ENCODE results near the gene UQCC3.

Gene UQCC3

GRCh38 chr11:62645946-62646824, 25.3 kb upstream of the UQCC3 start, which contains the start of gene GANAB:
GANAB (minus strand) TSS chr11:62646613; CDS start chr11:62646599, 14 bp downstream.
- no peak for TF ChIP-seq CTCF (IDR thresholded peaks at IDR 0.05; ENCODE audit: low read length)
- TF ChIP-seq EZH2 (IDR thresholded peaks at IDR 0.05; ENCODE audit: borderline replicate concordance, low read length), result no peak
- Histone ChIP-seq H3K9me3 (ENCODE audit: low read length) (no peaks in the 10 kb centered on the region), H3K4me3 (ENCODE audit: low read depth, low read length, poor library complexity, severe bottlenecking) (peak within 1 kb of the TSS; percentile 91), H3K79me2 (ENCODE audit: insufficient read depth, low read length) (peaks cover 32% of the 10 kb centered on the region), H3K4me2 (ENCODE audit: low read length) (peak within 1 kb of the TSS; percentile 67), H3K9ac (ENCODE audit: low read length) (peak within 1 kb of the TSS; percentile 86), H3K27ac (ENCODE audit: low read depth, low read length, poor library complexity, severe bottlenecking) (peak within 1 kb of the TSS; percentile 74), H2AFZ (ENCODE audit: low read length) (no peak within 1 kb of the TSS), H4K20me1 (ENCODE audit: insufficient read depth, low read length) (no peaks in the 10 kb centered on the region), H3K27me3 (ENCODE audit: insufficient read depth, low read length) (no peaks in the 10 kb centered on the region), H3K36me3 (ENCODE audit: insufficient read depth, low read length) (peaks cover 57% of the 10 kb centered on the region), H3F3A (ENCODE audit: insufficient read depth, low read length) (no peaks in the 10 kb centered on the region), H3K9me2 (ENCODE audit: low read depth, low read length) (no peaks in the 10 kb centered on the region), H3K4me1 (ENCODE audit: insufficient read depth, low read length, severe bottlenecking) (peaks cover 22% of the 10 kb centered on the region)

GRCh38 chr11:62646825-62647608, 24.5 kb upstream of the UQCC3 start:
- peak overlapping the region; percentile 91 for H3K4me3 ChIP-seq (ENCODE audit: low read depth, low read length, poor library complexity, severe bottlenecking)
- no peaks in the 10 kb centered on the region for H3K9me2 ChIP-seq (ENCODE audit: low read depth, low read length)
- H3K27ac ChIP-seq (ENCODE audit: low read depth, low read length, poor library complexity, severe bottlenecking), result peak overlapping the region; percentile 21
- H3K36me3 ChIP-seq (ENCODE audit: insufficient read depth, low read length), result peaks cover 57% of the 10 kb centered on the region
- H3K79me2 ChIP-seq (ENCODE audit: insufficient read depth, low read length), result peaks cover 36% of the 10 kb centered on the region
- no peak for TF ChIP-seq CTCF (IDR thresholded peaks at IDR 0.05; ENCODE audit: low read length)
- no peak for TF ChIP-seq EZH2 (IDR thresholded peaks at IDR 0.05; ENCODE audit: borderline replicate concordance, low read length)
- H3F3A ChIP-seq (ENCODE audit: insufficient read depth, low read length), result no peaks in the 10 kb centered on the region
- no peaks in the 10 kb centered on the region for H3K27me3 ChIP-seq (ENCODE audit: insufficient read depth, low read length)
- no peak overlapping the region for H2AFZ ChIP-seq (ENCODE audit: low read length)
- H3K9ac ChIP-seq (ENCODE audit: low read length), result peak overlapping the region; percentile 34; the same call in 1 of the 2 replicates
- no peaks in the 10 kb centered on the region for H3K9me3 ChIP-seq (ENCODE audit: low read length)
- H4K20me1 ChIP-seq (ENCODE audit: insufficient read depth, low read length), result no peaks in the 10 kb centered on the region
- peaks cover 30% of the 10 kb centered on the region for H3K4me1 ChIP-seq (ENCODE audit: insufficient read depth, low read length, severe bottlenecking)
- H3K4me2 ChIP-seq (ENCODE audit: low read length), result peak overlapping the region; percentile 52

GRCh38 chr11:62647609-62648005, 23.9 kb upstream of the UQCC3 start:
- Histone ChIP-seq H3K4me2 (ENCODE audit: low read length) (peak overlapping the region; percentile 52; the same call in 1 of the 2 replicates), H3K4me3 (ENCODE audit: low read depth, low read length, poor library complexity, severe bottlenecking) (no peak overlapping the region), H3F3A (ENCODE audit: insufficient read depth, low read length) (no peaks in the 10 kb centered on the region), H3K27me3 (ENCODE audit: insufficient read depth, low read length) (no peaks in the 10 kb centered on the region), H3K9me2 (ENCODE audit: low read depth, low read length) (no peaks in the 10 kb centered on the region), H3K79me2 (ENCODE audit: insufficient read depth, low read length) (peaks cover 41% of the 10 kb centered on the region), H3K36me3 (ENCODE audit: insufficient read depth, low read length) (peaks cover 55% of the 10 kb centered on the region), H3K4me1 (ENCODE audit: insufficient read depth, low read length, severe bottlenecking) (peaks cover 34% of the 10 kb centered on the region), H3K27ac (ENCODE audit: low read depth, low read length, poor library complexity, severe bottlenecking) (peak overlapping the region; percentile 21), H3K9me3 (ENCODE audit: low read length) (no peaks in the 10 kb centered on the region), H4K20me1 (ENCODE audit: insufficient read depth, low read length) (no peaks in the 10 kb centered on the region), H2AFZ (ENCODE audit: low read length) (no peak overlapping the region), H3K9ac (ENCODE audit: low read length) (no peak overlapping the region)
- TF ChIP-seq EZH2 (IDR thresholded peaks at IDR 0.05; ENCODE audit: borderline replicate concordance, low read length) (no peak), CTCF (IDR thresholded peaks at IDR 0.05; ENCODE audit: low read length) (no peak)

All from OCI-LY1 (cell line).